AG20443 (cell line): ENCODE measurements around the gene DPH3.

ENCODE experiments used
- DNase-seq: peaks from one replicate; pipeline ENCODE4 v3.0.0; 2012; ENCODE audit warnings: low spot score, mixed read lengths

The DPH3 gene

DNA sequence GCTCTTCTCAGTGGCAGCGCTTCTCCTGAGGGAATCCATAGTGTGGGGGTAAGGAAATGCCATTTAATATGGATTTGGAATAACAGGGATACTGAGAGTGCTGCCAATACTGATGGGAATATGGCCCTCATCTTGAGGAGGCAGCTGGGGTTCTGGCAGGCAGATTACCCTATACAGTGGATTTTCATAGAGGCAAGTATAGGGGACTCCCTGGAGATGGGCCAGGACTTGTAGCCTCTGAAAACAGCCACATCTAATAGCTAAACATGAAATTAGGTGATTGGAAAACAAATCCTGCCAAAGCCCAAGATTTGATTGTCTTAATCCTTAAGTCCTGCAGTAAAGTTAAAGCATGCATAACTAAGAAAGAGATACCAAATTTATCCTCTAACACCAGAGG, 30.9 kb downstream of the DPH3 start:
- DNase-seq: no peak

DNA sequence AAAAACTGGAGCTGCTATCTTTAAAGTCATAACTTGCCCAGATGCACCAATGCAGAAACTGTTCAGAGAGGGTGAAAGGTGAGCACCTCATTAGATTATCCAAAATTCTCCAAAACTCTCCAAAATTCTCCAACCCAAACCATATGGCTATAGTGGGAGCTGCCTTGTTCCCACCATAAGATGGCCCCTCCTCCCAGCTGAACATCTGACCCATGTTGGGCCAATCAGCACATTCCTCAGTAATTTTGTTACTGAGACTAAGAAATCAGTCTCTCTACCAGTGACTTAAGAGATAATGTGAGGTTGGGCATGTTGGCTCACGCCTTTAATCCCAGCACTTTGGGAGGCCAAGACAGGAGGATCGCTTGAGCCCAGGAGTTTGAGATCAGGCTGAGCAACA, 32.8 kb downstream of the DPH3 start:
- no peak for DNase-seq

GRCh38 chr3:16229681-16230080, 35.1 kb downstream of the DPH3 start:
- DNase-seq: no peak

GRCh38 chr3:16227566-16227965, 37.2 kb downstream of the DPH3 start:
- DNase-seq: no peak

DNA sequence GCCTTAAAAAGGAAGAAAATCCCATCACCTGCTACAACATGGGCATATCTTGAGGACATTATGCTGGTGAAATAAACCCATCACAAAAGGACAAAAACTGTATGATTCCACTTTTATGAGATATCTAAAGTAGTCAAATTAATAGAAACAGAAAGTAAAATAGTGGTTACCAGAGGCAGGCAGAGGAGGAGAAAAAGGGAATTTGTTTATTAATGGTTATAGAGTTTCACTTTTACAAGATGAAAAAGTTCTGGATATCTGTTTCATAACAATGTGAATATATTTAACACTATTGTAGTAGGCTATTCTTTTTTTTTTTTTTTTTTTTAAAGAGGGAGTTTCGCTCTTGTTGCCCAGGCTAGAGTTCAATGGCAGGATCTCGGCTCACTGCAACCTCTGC, 40.4 kb downstream of the DPH3 start:
- DNase-seq: no peak

- DNase-seq: no peak
Observed at GRCh38 chr3:16222547-16222946, 42.2 kb downstream of the DPH3 start.

DNA sequence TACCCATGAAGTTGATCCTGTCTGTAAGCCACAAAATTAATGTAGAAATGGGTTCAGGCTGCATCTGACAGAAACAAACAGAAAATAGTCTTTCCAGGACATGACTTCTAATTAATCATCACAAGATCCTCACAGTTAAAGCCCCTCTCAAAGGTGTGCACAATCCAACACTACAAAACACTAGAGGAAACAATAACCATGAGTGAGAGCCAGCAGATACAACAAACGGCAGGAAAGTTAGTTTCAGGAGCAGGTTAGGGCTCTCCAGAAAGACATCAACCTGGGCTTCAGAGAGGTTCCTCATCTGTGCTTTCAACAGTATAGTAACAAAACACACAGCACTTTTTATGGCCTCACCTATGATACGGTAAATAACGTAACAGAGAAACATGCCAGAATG, 42.8 kb downstream of the DPH3 start:
- no peak for DNase-seq

DNA sequence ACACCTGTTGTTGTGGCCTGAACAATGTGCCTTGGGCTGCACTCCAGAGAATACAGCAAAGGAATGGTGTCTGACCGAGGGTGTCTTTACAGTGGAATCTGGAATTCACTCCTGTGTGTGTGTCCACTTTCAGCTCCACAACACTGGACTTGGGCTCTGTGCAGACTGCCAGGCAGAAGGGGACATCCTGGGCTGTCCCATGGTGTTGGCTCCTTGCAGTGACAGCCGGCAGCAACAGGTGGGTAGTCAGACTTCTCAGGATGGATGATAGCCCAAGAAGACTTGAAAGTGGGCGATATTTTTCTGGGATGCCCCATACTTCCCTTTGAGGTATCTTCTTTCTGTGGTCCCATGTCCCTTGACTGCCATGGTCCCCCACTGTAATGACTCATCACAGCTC, 45.0 kb downstream of the DPH3 start:
- DNase-seq: no peak

GRCh38 chr3:16216373-16216935, 48.3 kb downstream of the DPH3 start:
- no peak for DNase-seq

DNA sequence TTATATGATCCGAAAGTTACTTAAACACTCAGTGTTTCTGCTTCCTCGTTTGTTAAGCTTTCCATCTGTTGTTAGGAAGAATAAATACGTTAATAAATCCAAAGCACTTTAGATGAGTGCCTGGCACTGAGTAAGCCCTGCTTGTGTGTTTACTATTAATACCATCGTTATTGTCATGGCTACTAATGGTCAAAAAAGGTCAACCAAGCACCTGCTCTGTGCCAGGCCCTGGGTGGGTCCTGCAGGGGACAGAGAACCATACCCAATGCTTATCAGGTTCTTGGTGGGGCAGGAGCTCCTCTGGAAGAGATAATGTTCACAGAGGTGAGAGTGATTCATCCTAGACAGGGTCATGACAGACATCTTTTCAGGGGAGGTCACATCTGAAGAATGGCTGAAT, 50.4 kb downstream of the DPH3 start:
- no peak for DNase-seq

GRCh38 chr3:16211176-16211904, 53.4 kb downstream of the DPH3 start:
- peak; percentile 45 for DNase-seq
